ENCODE data around the gene UBALD1.

The UBALD1 gene

DNA sequence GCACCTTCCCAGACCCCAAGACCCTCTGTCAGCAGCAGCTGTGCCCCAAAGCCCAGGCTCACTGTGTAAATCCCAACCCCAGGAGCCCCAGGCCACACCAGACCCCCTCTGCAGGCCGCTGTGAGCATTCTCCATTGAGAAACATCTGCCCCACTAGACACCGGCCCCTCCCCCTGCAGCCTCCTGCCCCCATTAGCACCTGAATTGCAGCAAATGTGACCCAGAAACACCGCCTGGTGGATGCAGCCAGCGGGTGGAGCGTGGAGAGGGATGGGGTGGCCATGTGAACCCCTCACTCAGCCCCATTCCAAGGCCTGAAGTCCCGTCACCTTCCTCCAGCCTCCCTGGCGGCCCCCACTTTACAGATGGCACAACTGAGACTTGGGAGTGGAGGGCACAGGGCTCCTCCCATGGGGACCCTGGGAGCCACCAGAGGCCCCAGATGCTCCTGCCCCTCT, 2.2 kb downstream of the UBALD1 start:
- Histone ChIP-seq H3K9me3 (ENCODE audit: low read length) (no peaks in the 10 kb centered on the region), H3K9me2 (ENCODE audit: low read depth, low read length) (no peaks in the 10 kb centered on the region), H3K4me3 (ENCODE audit: low read depth, low read length, poor library complexity, severe bottlenecking) (no peak overlapping the region), H3K9ac (ENCODE audit: low read length) (no peak overlapping the region; the same call in 1 of the 2 replicates), H4K20me1 (ENCODE audit: insufficient read depth, low read length) (no peaks in the 10 kb centered on the region), H3K4me1 (ENCODE audit: insufficient read depth, low read length, severe bottlenecking) (peaks cover 35% of the 10 kb centered on the region), H3K27ac (ENCODE audit: low read depth, low read length, poor library complexity, severe bottlenecking) (no peak overlapping the region), H3K36me3 (ENCODE audit: insufficient read depth, low read length) (peaks cover 18% of the 10 kb centered on the region), H3K79me2 (ENCODE audit: insufficient read depth, low read length) (no peaks in the 10 kb centered on the region), H3K4me2 (ENCODE audit: low read length) (peak overlapping the region; percentile 91), H2AFZ (ENCODE audit: low read length) (no peak overlapping the region), H3F3A (ENCODE audit: insufficient read depth, low read length) (no peaks in the 10 kb centered on the region), H3K27me3 (ENCODE audit: insufficient read depth, low read length) (no peaks in the 10 kb centered on the region)
- peak; percentile 28 for TF ChIP-seq CTCF (IDR thresholded peaks at IDR 0.05; ENCODE audit: low read length)
- no peak for TF ChIP-seq EZH2 (IDR thresholded peaks at IDR 0.05; ENCODE audit: borderline replicate concordance, low read length)

DNA sequence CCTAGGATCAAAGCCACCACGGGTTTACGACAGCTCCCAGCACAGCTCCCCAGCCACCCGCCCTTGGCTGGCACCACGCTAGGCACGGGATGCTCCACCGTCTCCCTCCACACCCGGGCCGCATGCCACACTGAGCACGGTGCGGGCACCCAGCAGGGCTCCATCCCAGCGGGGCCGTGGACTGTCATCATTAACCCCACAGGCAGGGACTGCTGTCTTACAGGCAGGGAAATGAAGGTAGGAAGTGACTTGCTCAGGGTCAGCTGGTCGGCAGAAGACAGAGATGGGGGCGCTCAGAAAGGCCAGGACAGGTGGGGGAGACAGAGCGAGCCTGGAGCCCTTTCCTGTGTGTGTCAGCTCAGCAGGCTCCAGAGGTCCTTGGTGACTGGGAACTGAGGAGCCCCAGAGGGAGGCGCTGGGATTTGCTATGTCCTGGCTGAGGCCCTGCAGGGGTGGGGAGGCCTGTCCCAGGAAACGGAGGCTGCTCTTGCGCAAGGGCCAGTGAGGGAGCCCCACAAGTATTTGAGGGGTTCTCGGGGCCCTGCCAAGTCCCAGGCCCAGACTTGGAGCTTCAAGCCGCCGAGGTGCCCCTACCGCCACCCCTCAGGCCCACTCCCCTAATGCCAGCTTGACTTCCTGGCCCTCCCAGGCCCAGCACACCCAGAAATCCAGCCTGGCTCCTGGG, 3.2 kb downstream of the UBALD1 start:
- H3K4me1 ChIP-seq (ENCODE audit: insufficient read depth, low read length, severe bottlenecking) = peaks cover 25% of the 10 kb centered on the region
- H3K4me2 ChIP-seq (ENCODE audit: low read length) = no peak overlapping the region
- no peaks in the 10 kb centered on the region for H4K20me1 ChIP-seq (ENCODE audit: insufficient read depth, low read length)
- no peak overlapping the region for H2AFZ ChIP-seq (ENCODE audit: low read length)
- H3K27me3 ChIP-seq (ENCODE audit: insufficient read depth, low read length) = no peaks in the 10 kb centered on the region
- H3K36me3 ChIP-seq (ENCODE audit: insufficient read depth, low read length) = peaks cover 20% of the 10 kb centered on the region
- no peak overlapping the region for H3K4me3 ChIP-seq (ENCODE audit: low read depth, low read length, poor library complexity, severe bottlenecking)
- H3K79me2 ChIP-seq (ENCODE audit: insufficient read depth, low read length) = no peaks in the 10 kb centered on the region
- no peak overlapping the region for H3K27ac ChIP-seq (ENCODE audit: low read depth, low read length, poor library complexity, severe bottlenecking)
- TF ChIP-seq CTCF (IDR thresholded peaks at IDR 0.05; ENCODE audit: low read length) (no peak), EZH2 (IDR thresholded peaks at IDR 0.05; ENCODE audit: borderline replicate concordance, low read length) (no peak)
- H3F3A ChIP-seq (ENCODE audit: insufficient read depth, low read length) = no peaks in the 10 kb centered on the region
- H3K9me3 ChIP-seq (ENCODE audit: low read length) = no peaks in the 10 kb centered on the region
- no peaks in the 10 kb centered on the region for H3K9me2 ChIP-seq (ENCODE audit: low read depth, low read length)
- H3K9ac ChIP-seq (ENCODE audit: low read length) = no peak overlapping the region

DNA sequence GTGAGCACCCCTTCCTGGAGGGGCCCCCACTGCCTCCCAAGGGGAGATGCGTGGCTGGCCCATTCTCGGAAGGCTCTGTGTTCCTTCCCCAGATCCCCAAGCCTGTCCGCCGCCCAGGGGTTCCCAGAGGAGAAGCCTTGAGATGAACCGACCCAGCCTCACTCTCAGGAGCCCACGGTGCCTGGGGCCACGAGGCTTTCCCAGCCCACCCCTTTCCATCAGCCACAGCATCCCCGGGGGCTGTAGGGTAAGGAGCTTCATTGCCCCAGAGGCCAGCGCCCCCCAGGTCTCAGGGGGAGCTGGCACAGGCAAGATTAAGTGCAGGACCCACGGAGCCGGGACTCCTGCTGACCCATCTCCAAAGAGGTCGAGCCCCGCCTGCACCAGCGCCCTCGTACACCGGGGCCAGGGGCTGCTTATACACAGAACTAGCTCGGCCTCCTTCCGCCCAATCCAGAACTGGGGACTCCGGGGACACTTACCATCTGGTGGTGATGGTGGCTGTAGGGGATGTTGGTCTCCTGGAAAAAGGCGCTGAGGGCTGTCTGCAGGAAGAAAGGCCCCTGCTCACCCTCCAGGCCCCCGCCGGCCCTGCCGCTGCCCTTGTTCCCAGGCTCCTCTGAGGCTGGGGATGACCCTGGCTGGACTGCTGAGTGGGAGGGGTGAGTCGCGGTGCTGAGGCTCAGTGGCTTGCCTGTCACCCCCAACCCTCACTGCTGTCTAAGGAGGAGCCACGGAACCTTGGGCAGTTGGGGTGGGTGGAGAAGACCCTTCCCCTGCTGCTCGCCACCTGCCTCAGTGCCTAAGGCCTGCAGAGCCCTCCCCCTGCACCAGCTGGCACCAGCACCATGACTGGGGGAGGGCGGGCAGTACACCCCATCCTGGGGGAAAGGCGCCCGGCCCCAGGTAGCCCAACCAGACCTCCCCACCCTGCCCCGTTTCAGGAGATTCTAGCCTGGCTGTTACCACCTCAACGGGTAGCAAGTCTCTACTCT, 4.4 kb downstream of the UBALD1 start:
- Histone ChIP-seq H3K9me3 (ENCODE audit: low read length) (no peaks in the 10 kb centered on the region), H3K9me2 (ENCODE audit: low read depth, low read length) (no peaks in the 10 kb centered on the region), H3K36me3 (ENCODE audit: insufficient read depth, low read length) (peaks cover 20% of the 10 kb centered on the region), H3K4me2 (ENCODE audit: low read length) (no peak overlapping the region), H3K4me3 (ENCODE audit: low read depth, low read length, poor library complexity, severe bottlenecking) (no peak overlapping the region), H3K4me1 (ENCODE audit: insufficient read depth, low read length, severe bottlenecking) (peaks cover 18% of the 10 kb centered on the region), H3K27me3 (ENCODE audit: insufficient read depth, low read length) (no peaks in the 10 kb centered on the region), H2AFZ (ENCODE audit: low read length) (no peak overlapping the region), H3K79me2 (ENCODE audit: insufficient read depth, low read length) (no peaks in the 10 kb centered on the region), H3K27ac (ENCODE audit: low read depth, low read length, poor library complexity, severe bottlenecking) (no peak overlapping the region), H3F3A (ENCODE audit: insufficient read depth, low read length) (no peaks in the 10 kb centered on the region), H4K20me1 (ENCODE audit: insufficient read depth, low read length) (no peaks in the 10 kb centered on the region), H3K9ac (ENCODE audit: low read length) (no peak overlapping the region)
- TF ChIP-seq CTCF (IDR thresholded peaks at IDR 0.05; ENCODE audit: low read length) (no peak), EZH2 (IDR thresholded peaks at IDR 0.05; ENCODE audit: borderline replicate concordance, low read length) (no peak)
